Measurements from ENCODE around the gene CACNA2D1.

- TF ChIP-seq POLR2A (IDR thresholded peaks at IDR 0.05; ENCODE audit: low read length) = no peak
- no peak for TF ChIP-seq MYC (IDR thresholded peaks at IDR 0.05; ENCODE audit: borderline replicate concordance, low read length)
- TF ChIP-seq, protein P1, sequence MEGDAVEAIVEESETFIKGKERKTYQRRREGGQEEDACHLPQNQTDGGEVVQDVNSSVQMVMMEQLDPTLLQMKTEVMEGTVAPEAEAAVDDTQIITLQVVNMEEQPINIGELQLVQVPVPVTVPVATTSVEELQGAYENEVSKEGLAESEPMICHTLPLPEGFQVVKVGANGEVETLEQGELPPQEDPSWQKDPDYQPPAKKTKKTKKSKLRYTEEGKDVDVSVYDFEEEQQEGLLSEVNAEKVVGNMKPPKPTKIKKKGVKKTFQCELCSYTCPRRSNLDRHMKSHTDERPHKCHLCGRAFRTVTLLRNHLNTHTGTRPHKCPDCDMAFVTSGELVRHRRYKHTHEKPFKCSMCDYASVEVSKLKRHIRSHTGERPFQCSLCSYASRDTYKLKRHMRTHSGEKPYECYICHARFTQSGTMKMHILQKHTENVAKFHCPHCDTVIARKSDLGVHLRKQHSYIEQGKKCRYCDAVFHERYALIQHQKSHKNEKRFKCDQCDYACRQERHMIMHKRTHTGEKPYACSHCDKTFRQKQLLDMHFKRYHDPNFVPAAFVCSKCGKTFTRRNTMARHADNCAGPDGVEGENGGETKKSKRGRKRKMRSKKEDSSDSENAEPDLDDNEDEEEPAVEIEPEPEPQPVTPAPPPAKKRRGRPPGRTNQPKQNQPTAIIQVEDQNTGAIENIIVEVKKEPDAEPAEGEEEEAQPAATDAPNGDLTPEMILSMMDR (IDR thresholded peaks at IDR 0.05) = no peak
- no peak for TF ChIP-seq JUNB (IDR thresholded peaks at IDR 0.05)
- no peak for TF ChIP-seq CHD2 (IDR thresholded peaks at IDR 0.05; ENCODE audit: low read length, partially characterized antibody)
- no peak for TF ChIP-seq EP300 (IDR thresholded peaks at IDR 0.05)
Measured at GRCh38 chr7:82477733-82478515, 34.3 kb upstream of the CACNA2D1 start.
